HL-60 (cell line): ENCODE measurements around the gene TNIK.

Experiments used
- POLR2AphosphoS5 ChIP-seq: IDR thresholded peaks from 2 replicates; pipeline ENCODE4 v1.6.1; 2012; ENCODE audit warnings: low read depth
- SPI1 ChIP-seq: IDR thresholded peaks from 2 replicates; pipeline ENCODE4 v1.6.1; 2012; ENCODE audit warnings: low read depth, mild to moderate bottlenecking, borderline replicate concordance
- TF ChIP-seq, protein P1 (sequence below): IDR thresholded peaks from one replicate; pipeline ENCODE4 v1.5.1; 2011; ENCODE audit warnings: low read length, control low read depth, inconsistent platforms; ENCODE audit not compliant: insufficient read depth
- TF ChIP-seq, protein P2 (sequence below): IDR thresholded peaks from 2 replicates; pipeline ENCODE4 v1.6.1; 2012; ENCODE audit warnings: low read depth; ENCODE audit not compliant: insufficient replicate concordance

GRCh38 chr3:171201825-171202224 lies 258.4 kb downstream of the TNIK start:
- TF ChIP-seq POLR2AphosphoS5 = no peak
- TF ChIP-seq, protein P1, sequence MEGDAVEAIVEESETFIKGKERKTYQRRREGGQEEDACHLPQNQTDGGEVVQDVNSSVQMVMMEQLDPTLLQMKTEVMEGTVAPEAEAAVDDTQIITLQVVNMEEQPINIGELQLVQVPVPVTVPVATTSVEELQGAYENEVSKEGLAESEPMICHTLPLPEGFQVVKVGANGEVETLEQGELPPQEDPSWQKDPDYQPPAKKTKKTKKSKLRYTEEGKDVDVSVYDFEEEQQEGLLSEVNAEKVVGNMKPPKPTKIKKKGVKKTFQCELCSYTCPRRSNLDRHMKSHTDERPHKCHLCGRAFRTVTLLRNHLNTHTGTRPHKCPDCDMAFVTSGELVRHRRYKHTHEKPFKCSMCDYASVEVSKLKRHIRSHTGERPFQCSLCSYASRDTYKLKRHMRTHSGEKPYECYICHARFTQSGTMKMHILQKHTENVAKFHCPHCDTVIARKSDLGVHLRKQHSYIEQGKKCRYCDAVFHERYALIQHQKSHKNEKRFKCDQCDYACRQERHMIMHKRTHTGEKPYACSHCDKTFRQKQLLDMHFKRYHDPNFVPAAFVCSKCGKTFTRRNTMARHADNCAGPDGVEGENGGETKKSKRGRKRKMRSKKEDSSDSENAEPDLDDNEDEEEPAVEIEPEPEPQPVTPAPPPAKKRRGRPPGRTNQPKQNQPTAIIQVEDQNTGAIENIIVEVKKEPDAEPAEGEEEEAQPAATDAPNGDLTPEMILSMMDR = no peak
- TF ChIP-seq SPI1 = no peak
- TF ChIP-seq, protein P2, sequence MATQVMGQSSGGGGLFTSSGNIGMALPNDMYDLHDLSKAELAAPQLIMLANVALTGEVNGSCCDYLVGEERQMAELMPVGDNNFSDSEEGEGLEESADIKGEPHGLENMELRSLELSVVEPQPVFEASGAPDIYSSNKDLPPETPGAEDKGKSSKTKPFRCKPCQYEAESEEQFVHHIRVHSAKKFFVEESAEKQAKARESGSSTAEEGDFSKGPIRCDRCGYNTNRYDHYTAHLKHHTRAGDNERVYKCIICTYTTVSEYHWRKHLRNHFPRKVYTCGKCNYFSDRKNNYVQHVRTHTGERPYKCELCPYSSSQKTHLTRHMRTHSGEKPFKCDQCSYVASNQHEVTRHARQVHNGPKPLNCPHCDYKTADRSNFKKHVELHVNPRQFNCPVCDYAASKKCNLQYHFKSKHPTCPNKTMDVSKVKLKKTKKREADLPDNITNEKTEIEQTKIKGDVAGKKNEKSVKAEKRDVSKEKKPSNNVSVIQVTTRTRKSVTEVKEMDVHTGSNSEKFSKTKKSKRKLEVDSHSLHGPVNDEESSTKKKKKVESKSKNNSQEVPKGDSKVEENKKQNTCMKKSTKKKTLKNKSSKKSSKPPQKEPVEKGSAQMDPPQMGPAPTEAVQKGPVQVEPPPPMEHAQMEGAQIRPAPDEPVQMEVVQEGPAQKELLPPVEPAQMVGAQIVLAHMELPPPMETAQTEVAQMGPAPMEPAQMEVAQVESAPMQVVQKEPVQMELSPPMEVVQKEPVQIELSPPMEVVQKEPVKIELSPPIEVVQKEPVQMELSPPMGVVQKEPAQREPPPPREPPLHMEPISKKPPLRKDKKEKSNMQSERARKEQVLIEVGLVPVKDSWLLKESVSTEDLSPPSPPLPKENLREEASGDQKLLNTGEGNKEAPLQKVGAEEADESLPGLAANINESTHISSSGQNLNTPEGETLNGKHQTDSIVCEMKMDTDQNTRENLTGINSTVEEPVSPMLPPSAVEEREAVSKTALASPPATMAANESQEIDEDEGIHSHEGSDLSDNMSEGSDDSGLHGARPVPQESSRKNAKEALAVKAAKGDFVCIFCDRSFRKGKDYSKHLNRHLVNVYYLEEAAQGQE = no peak
